ENCODE data around the gene ZMYM5. TPM values are rescaled to one million over a fixed set of nuclear protein-coding genes. Genes with fewer than 3 reads are reported as not detected.
"Not testable (repeated sequence)": the region's sequence is repeated elsewhere in the genome, so short reads cannot be mapped to it uniquely, and the experiment has no call there.

Gene ZMYM5
- total RNA-seq, 4 donors from 2014 or later, result 8.8 to 25.7 (median 13.4) TPM

- Histone ChIP-seq H3K36me3 (no peaks in the 10 kb centered on the region), H3K4me1 (peaks cover 25% of the 10 kb centered on the region), H3K27me3 (no peaks in the 10 kb centered on the region), H3K9me3 (no peaks in the 10 kb centered on the region), H3K4me3 (peak overlapping the region; percentile 67), H3K27ac (peak overlapping the region; percentile 99)
- no peak for TF ChIP-seq POLR2AphosphoS5 (IDR thresholded peaks at IDR 0.05)
- TF ChIP-seq EP300 (IDR thresholded peaks at IDR 0.05), result no peak
- no peak for TF ChIP-seq POLR2A (IDR thresholded peaks at IDR 0.05)
- no peak for TF ChIP-seq CTCF (IDR thresholded peaks at IDR 0.05)
- WGBS, result under 1% methylated on average over 14 of the region's 66 CpGs
- DNase-seq (ENCODE audit: low spot score in 2 of 2), result peak in 1 of 2 donors; percentile 72
Observed at GRCh38 chr13:19862481-19863313, 752 bp downstream of the ZMYM5 start.

GRCh38 chr13:19861762-19862161, 1.7 kb downstream of the ZMYM5 start:
- H3K27me3 ChIP-seq, result no peaks in the 10 kb centered on the region
- H3K27ac ChIP-seq, result peak overlapping the region; percentile 99
- H3K4me3 ChIP-seq, result peak overlapping the region; percentile 67
- DNase-seq (ENCODE audit: low spot score in 2 of 2), result no peak
- 6% methylated on average over 4 of the region's 4 CpGs for WGBS
- peaks cover 25% of the 10 kb centered on the region for H3K4me1 ChIP-seq
- no peaks in the 10 kb centered on the region for H3K9me3 ChIP-seq
- no peaks in the 10 kb centered on the region for H3K36me3 ChIP-seq
- TF ChIP-seq POLR2A (IDR thresholded peaks at IDR 0.05), result no peak
- no peak for TF ChIP-seq POLR2AphosphoS5 (IDR thresholded peaks at IDR 0.05)
- TF ChIP-seq CTCF (IDR thresholded peaks at IDR 0.05), result no peak
- no peak for TF ChIP-seq EP300 (IDR thresholded peaks at IDR 0.05)

- H3K4me3 ChIP-seq, result no peak overlapping the region
Observed at GRCh38 chr13:19860884-19861655, 2.4 kb downstream of the ZMYM5 start.

GRCh38 chr13:19857637-19858036, 5.8 kb downstream of the ZMYM5 start:
- not testable (repeated sequence) for H3K27me3 ChIP-seq; H3K36me3 ChIP-seq; DNase-seq (ENCODE audit: low spot score in 2 of 2); H3K9me3 ChIP-seq; H3K4me3 ChIP-seq; H3K27ac ChIP-seq
- 96% methylated on average over 2 of the region's 2 CpGs for WGBS
- H3K4me1 ChIP-seq, result peaks cover 18% of the 10 kb centered on the region

More at GRCh38 chr13:19860884-19861655, 2.4 kb downstream of the ZMYM5 start:
- no peak for TF ChIP-seq EP300 (IDR thresholded peaks at IDR 0.05)
- no peak for TF ChIP-seq CTCF (IDR thresholded peaks at IDR 0.05)
- no peak for TF ChIP-seq POLR2AphosphoS5 (IDR thresholded peaks at IDR 0.05)
- TF ChIP-seq POLR2A (IDR thresholded peaks at IDR 0.05), result no peak
- H3K27ac ChIP-seq, result peak overlapping the region; percentile 29
- H3K36me3 ChIP-seq, result no peaks in the 10 kb centered on the region
- H3K4me1 ChIP-seq, result peaks cover 25% of the 10 kb centered on the region
- WGBS, result 69% methylated on average over 4 of the region's 4 CpGs
- no peaks in the 10 kb centered on the region for H3K9me3 ChIP-seq
- no peak for DNase-seq (ENCODE audit: low spot score in 2 of 2)
- no peaks in the 10 kb centered on the region for H3K27me3 ChIP-seq

GRCh38 chr13:19852766-19853165, 10.7 kb downstream of the ZMYM5 start:
- Histone ChIP-seq H3K9me3 (no peaks in the 10 kb centered on the region), H3K4me1 (no peaks in the 10 kb centered on the region), H3K27ac (no peak overlapping the region), H3K4me3 (no peak overlapping the region), H3K36me3 (peaks cover 34% of the 10 kb centered on the region), H3K27me3 (no peaks in the 10 kb centered on the region)
- WGBS, result 78% methylated on average over 1 of the region's 1 CpG
- TF ChIP-seq CTCF (IDR thresholded peaks at IDR 0.05) (no peak), POLR2A (IDR thresholded peaks at IDR 0.05) (no peak), POLR2AphosphoS5 (IDR thresholded peaks at IDR 0.05) (no peak), EP300 (IDR thresholded peaks at IDR 0.05) (no peak)
- DNase-seq (ENCODE audit: low spot score in 2 of 2), result no peak

Data from suprapubic skin (tissue), 4 donors.